ENCODE data around the gene MILR1. TPM values are rescaled to one million over a fixed set of nuclear protein-coding genes. Genes with fewer than 3 reads are reported as not detected.

Gene MILR1
- total RNA-seq, 1 experiment from 2014 or later: 3.8 TPM

GRCh38 chr17:64472564-64472963, 23.6 kb downstream of the MILR1 start:
- Histone ChIP-seq H3K4me2 (ENCODE audit: low read length) (no peak overlapping the region), H3K36me3 (ENCODE audit: control insufficient read depth in 1 of 2, insufficient read depth in 2 of 2, low read length in 2 of 2) (peaks cover 0 to 2% of the 10 kb centered on the region in 2 experiments; a peak in 1 of 4 replicates), H3K4me3 (replicated peaks in 1 of 2; ENCODE audit: low read depth in 1 of 2, low read length in 2 of 2) (no peak overlapping the region), H3K4me1 (ENCODE audit: control insufficient read depth in 1 of 2, insufficient read depth in 2 of 2, low read length in 2 of 2) (no peaks in the 10 kb centered on the region), H3K9me2 (ENCODE audit: insufficient read depth) (no peaks in the 10 kb centered on the region), H4K20me1 (ENCODE audit: insufficient read depth) (no peaks in the 10 kb centered on the region; the same call in 1 of the 2 replicates), H2AFZ (ENCODE audit: low read depth, low read length, poor library complexity, severe bottlenecking) (no peak overlapping the region), H3K79me2 (ENCODE audit: insufficient read depth, low read length) (no peaks in the 10 kb centered on the region), H3K27ac (ENCODE audit: low read depth, low read length) (no peak overlapping the region), H3K9ac (ENCODE audit: low read length) (no peak overlapping the region), H3K9me3 (ENCODE audit: control insufficient read depth in 1 of 2, insufficient read depth in 1 of 2, low read depth in 1 of 2, low read length in 2 of 2) (no peaks in the 10 kb centered on the region), H3K27me3 (ENCODE audit: insufficient read depth, low read length) (no peaks in the 10 kb centered on the region)
- ChIA-PET POLR2A (no interaction called here), CTCF (interaction anchor here (0.7 to 1.0 kb wide), 3 partner anchors 18 to 54 kb away, joined by 3 read pairs; no protein-coding TSS in a partner anchor), RAD21 (ENCODE audit: low non-redundant PET in 1 of 2, low total read pairs in 2 of 2, uncharacterized antibody in 2 of 2, unreplicated experiment in 2 of 2) (interaction anchor here in 1 of 2 experiments (0.6 to 1.0 kb wide), 2 partner anchors 19 to 52 kb away, joined by 4 to 6 read pairs; no protein-coding TSS in a partner anchor)
- BruUV-seq (replicated peaks): no TSS peak
- intact Hi-C loops (cut with micrococcal nuclease): no loop called here
- ATAC-seq (peak; percentile 62), DNase-seq (ENCODE audit: low read depth, low spot score) (no peak)
- TF ChIP-seq ZBTB33 (IDR thresholded peaks at IDR 0.05; ENCODE audit: extremely low read depth, insufficient replicate concordance, low read length) (no peak), CEBPB (IDR thresholded peaks at IDR 0.05; ENCODE audit: low read depth) (no peak), SP1 (IDR thresholded peaks at IDR 0.05; ENCODE audit: low read depth) (no peak), CTCF (IDR thresholded peaks at IDR 0.05 in 2 of 3, conservative IDR thresholded peaks at IDR 0.05 in 1 of 3; ENCODE audit: borderline replicate concordance in 1 of 3, insufficient read depth in 1 of 3, low read depth in 2 of 3, low read length in 2 of 3) (peak in 1 of 3 experiments; percentile 20; a peak in 1 of 6 replicates), TCF7L2 (IDR thresholded peaks at IDR 0.05; ENCODE audit: borderline replicate concordance, extremely low read depth, insufficient read depth, insufficient read length) (no peak), RAD21 (IDR thresholded peaks at IDR 0.05; ENCODE audit: low read depth) (peak; percentile 50), EGR1 (IDR thresholded peaks at IDR 0.05; ENCODE audit: low read depth) (no peak), SRF (IDR thresholded peaks at IDR 0.05; ENCODE audit: low read depth) (no peak), MAX (IDR thresholded peaks at IDR 0.05) (no peak), EZH2phosphoT487 (IDR thresholded peaks at IDR 0.05; ENCODE audit: borderline replicate concordance) (no peak), ZFX (IDR thresholded peaks at IDR 0.05) (no peak), POLR2AphosphoS5 (IDR thresholded peaks at IDR 0.05; ENCODE audit: low read depth, low read length) (no peak)

All from HCT116 (cell line).